Lung (tissue), 5 donors: ENCODE results near the gene CHAMP1. TPM values are rescaled to one million over a fixed set of nuclear protein-coding genes. Genes with fewer than 3 reads are reported as not detected.

Experiments used
- polyA plus RNA-seq, 2 donors: library from polyadenylated mRNA; stranded (reverse); fragments of 200-250 nt; gene quantifications; one replicate each; pipeline ENCODE4 v1.2.1, GENCODE V29; 2013
- small RNA-seq: library from RNA; depleted of rRNA; stranded (forward); fragments of <200 nt; gene quantifications from one replicate; pipeline ENCODE3, GENCODE V24; 2014; ENCODE audit warnings: low replicate concordance
- total RNA-seq, 2 donors: library from RNA; depleted of rRNA in 1 of 2; stranded (reverse); fragments of >200 nt in 1 of 2; gene quantifications; one replicate each; pipeline ENCODE4 v1.2.1, GENCODE V29; 2014 to 2021
- donor health status: Bipolar disorder and iron deficiency.
- donor health status: healthy.
- donor health status: DM: yes; HTN: yes; CAD: no.

The CHAMP1 gene
- total and polyA plus RNA-seq, 4 donors, result 7.0 to 17.7 (median 9.7) TPM

Small RNA genes within 50 kb of the gene (small RNA-seq; reads per million reads assigned to genes)
- not detected for gene MIR4502

Other genes starting within 250 kb of the CHAMP1 start
- gene RASA3, start 181.9 kb upstream of the CHAMP1 start, total RNA-seq, result 10 to 100 TPM; 16.4 to 22.8 TPM
- gene RASA3, start 181.9 kb upstream of the CHAMP1 start, polyA plus RNA-seq, result 10 to 100 TPM in 1 of 2 donors, 1 to 10 TPM in 1; 7.4 to 15.9 TPM
- 1 to 10 TPM; 1.3 to 3.7 TPM for gene CFAP97D2, start 135.2 kb upstream of the CHAMP1 start, total RNA-seq
- 1 to 10 TPM; 1.4 to 1.6 TPM for gene CFAP97D2, start 135.2 kb upstream of the CHAMP1 start, polyA plus RNA-seq
- 100 to 1,000 TPM in 1 of 2 donors, 10 to 100 TPM in 1; 51.7 to 123 TPM for gene CDC16, start 79.6 kb upstream of the CHAMP1 start, total RNA-seq
- 10 to 100 TPM; 34.3 to 66.3 TPM for gene CDC16, start 79.6 kb upstream of the CHAMP1 start, polyA plus RNA-seq
- 10 to 100 TPM; 41.6 to 43.0 TPM for gene UPF3A, start 32.9 kb upstream of the CHAMP1 start, total RNA-seq
- 10 to 100 TPM; 31.3 to 57.1 TPM for gene UPF3A, start 32.9 kb upstream of the CHAMP1 start, polyA plus RNA-seq